Prostate gland (tissue), 2 donors: ENCODE data around the gene CHEK1.
"Not testable (repeated sequence)": the region's sequence is repeated elsewhere in the genome, so short reads cannot be mapped to it uniquely, and the experiment has no call there.

ENCODE experiments used
- CTCF ChIP-seq, 4 experiments: fragments of 200-600 bp in 2 of 4; fragments of 450-650 bp in 2 of 4; sonication (generic) in 2 of 4; IDR thresholded peaks; 1 replicate in 3 of 4; 2 replicates in 1 of 4; pipeline ENCODE4 v1.5.1; 2016 to 2019; ENCODE audit warnings: antibody characterized with exemption in 4 of 4, mild to moderate bottlenecking in 2 of 4, moderate library complexity in 2 of 4
- POLR2A ChIP-seq: fragments of 450-650 bp; IDR thresholded peaks from one replicate; pipeline ENCODE4 v1.6.1; 2016; ENCODE audit warnings: antibody characterized with exemption, mild to moderate bottlenecking
- POLR2AphosphoS5 ChIP-seq: sonication (generic); formaldehyde crosslinking; IDR thresholded peaks from one replicate; pipeline ENCODE4 v1.6.1; 2017; ENCODE audit warnings: antibody characterized with exemption

GRCh38 chr11:125704686-125705085, 79.7 kb downstream of the CHEK1 start:
- not testable (repeated sequence) for TF ChIP-seq CTCF (IDR thresholded peaks at IDR 0.05); POLR2AphosphoS5; POLR2A
